ENCODE results near the gene SRSF1. TPM values are rescaled to one million over a fixed set of nuclear protein-coding genes. Genes with fewer than 3 reads are reported as not detected.

Gene SRSF1
- total RNA-seq, 1 experiment from 2014 or later: 462 TPM

- H3K4ac ChIP-seq (ENCODE audit: low read depth, low read length): no peak overlapping the region
- H3K9me3 ChIP-seq (ENCODE audit: control insufficient read depth, low read depth, low read length): no peaks in the 10 kb centered on the region
- no peak overlapping the region for H3K56ac ChIP-seq (ENCODE audit: insufficient read length, low read depth, low read length)
- Mint-ChIP-seq H3K27me3 (ENCODE audit: low read depth) (peaks cover 13% of the 10 kb centered on the region; the same call in 1 of the 2 replicates), H3K4me3 (no peak overlapping the region), H3K4me1 (peaks cover 9% of the 10 kb centered on the region in 2 experiments), H3K9me3 (no peaks in the 10 kb centered on the region), H3K27ac (no peak overlapping the region; a peak in 1 of 7 replicates), H3K36me3 (ENCODE audit: insufficient read depth in 1 of 3, low read depth in 3 of 3) (no peaks in the 10 kb centered on the region)
- H3K27me3 ChIP-seq (ENCODE audit: insufficient read depth, low read length): no peaks in the 10 kb centered on the region
- DNase-seq: no peak
- H3K79me2 ChIP-seq (ENCODE audit: insufficient read depth, low read length): no peaks in the 10 kb centered on the region
- WGBS (ENCODE audit: extremely low coverage, insufficient read length, low lambda C conversion rate): no CpG with 5 or more reads among the region's 1 CpG
- no peak overlapping the region for H2BK5ac ChIP-seq (ENCODE audit: insufficient read length, low read length)
- no peak overlapping the region for H2BK20ac ChIP-seq (ENCODE audit: low read depth, low read length, poor library complexity, severe bottlenecking)
- no peaks in the 10 kb centered on the region for H3K79me1 ChIP-seq (ENCODE audit: insufficient read depth, low read depth, low read length, poor library complexity, severe bottlenecking)
- TF ChIP-seq, protein P1, sequence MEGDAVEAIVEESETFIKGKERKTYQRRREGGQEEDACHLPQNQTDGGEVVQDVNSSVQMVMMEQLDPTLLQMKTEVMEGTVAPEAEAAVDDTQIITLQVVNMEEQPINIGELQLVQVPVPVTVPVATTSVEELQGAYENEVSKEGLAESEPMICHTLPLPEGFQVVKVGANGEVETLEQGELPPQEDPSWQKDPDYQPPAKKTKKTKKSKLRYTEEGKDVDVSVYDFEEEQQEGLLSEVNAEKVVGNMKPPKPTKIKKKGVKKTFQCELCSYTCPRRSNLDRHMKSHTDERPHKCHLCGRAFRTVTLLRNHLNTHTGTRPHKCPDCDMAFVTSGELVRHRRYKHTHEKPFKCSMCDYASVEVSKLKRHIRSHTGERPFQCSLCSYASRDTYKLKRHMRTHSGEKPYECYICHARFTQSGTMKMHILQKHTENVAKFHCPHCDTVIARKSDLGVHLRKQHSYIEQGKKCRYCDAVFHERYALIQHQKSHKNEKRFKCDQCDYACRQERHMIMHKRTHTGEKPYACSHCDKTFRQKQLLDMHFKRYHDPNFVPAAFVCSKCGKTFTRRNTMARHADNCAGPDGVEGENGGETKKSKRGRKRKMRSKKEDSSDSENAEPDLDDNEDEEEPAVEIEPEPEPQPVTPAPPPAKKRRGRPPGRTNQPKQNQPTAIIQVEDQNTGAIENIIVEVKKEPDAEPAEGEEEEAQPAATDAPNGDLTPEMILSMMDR (conservative IDR thresholded peaks at IDR 0.05): no peak
- no peak overlapping the region for H4K8ac ChIP-seq (replicated peaks; ENCODE audit: insufficient read length, low read depth, low read length)
- no peak overlapping the region for H3K18ac ChIP-seq (ENCODE audit: insufficient read length, low read depth, low read length)
- peaks cover 3% of the 10 kb centered on the region for H3K23me2 ChIP-seq (ENCODE audit: insufficient read length, low read depth, low read length, poor library complexity, severe bottlenecking)
- H4K20me1 ChIP-seq (ENCODE audit: control insufficient read depth, insufficient read depth, insufficient read length): no peaks in the 10 kb centered on the region
- no peak overlapping the region for H2BK12ac ChIP-seq (ENCODE audit: insufficient read length, low read depth, low read length)
- H2AK5ac ChIP-seq (ENCODE audit: insufficient read length, low read length): no peak overlapping the region
- H2BK15ac ChIP-seq (ENCODE audit: low read depth, low read length): no peak overlapping the region
- H2AFZ ChIP-seq (ENCODE audit: low read length): no peak overlapping the region
- H3K4me2 ChIP-seq (ENCODE audit: insufficient read depth, insufficient read length, low read length): no peak overlapping the region
- H3K23ac ChIP-seq (ENCODE audit: insufficient read length, low read depth, low read length): no peak overlapping the region
- H3K27ac ChIP-seq (ENCODE audit: insufficient read length, low read depth, low read length): no peak overlapping the region
- H3K4me1 ChIP-seq (ENCODE audit: insufficient read depth, low read length): 0 out of 2 replicates have a peak, but pooled peaks cover 4% of the 10 kb centered on the region
- H3K9ac ChIP-seq (ENCODE audit: extremely low read depth, insufficient read length, low read length): no peak overlapping the region
- H4K91ac ChIP-seq (ENCODE audit: insufficient read length, low read depth, low read length): no peak overlapping the region
- no peak overlapping the region for H4K5ac ChIP-seq (ENCODE audit: insufficient read length, low read depth, low read length)
- H3K14ac ChIP-seq (ENCODE audit: insufficient read depth, low read length): no peak overlapping the region
- no peak overlapping the region for H2BK120ac ChIP-seq (ENCODE audit: low read depth, low read length, poor library complexity, severe bottlenecking)
- no peak overlapping the region for H3T11ph ChIP-seq (ENCODE audit: low read length)
These were observed 44.4 kb upstream of the SRSF1 start for GRCh38 chr17:58051468-58051867.

Measured in H9 (cell line).